HG03342 (cell line): Measurements from ENCODE around the gene NCEH1.

Experiments used
- ATAC-seq: cut with Tn5 transposase; IDR thresholded peaks from one replicate; pipeline ENCODE4 v1.9.1; 2021; ENCODE audit warnings: mild to moderate bottlenecking, moderate library complexity; ENCODE audit not compliant: unreplicated experiment

The NCEH1 gene

DNA sequence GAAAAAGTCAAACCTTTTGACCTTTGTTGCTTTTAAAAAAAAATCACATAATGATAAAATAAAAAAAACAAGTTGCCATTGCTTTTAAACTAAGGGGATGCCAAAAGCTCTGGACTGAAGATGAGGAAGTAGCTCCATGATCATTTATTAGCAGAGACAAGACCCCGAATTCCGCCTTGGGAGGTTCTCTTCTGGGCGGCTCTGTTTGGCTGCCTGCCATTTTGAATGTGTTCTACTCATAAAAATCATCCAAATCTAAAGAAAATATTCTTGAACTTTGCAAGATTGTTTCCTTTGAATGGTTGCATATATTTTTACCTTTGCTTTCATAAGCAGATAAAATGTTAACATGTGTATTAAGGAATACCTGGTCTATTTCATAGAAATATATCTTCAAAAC is 63.8 kb downstream of the NCEH1 start:
- ATAC-seq, result no peak

DNA sequence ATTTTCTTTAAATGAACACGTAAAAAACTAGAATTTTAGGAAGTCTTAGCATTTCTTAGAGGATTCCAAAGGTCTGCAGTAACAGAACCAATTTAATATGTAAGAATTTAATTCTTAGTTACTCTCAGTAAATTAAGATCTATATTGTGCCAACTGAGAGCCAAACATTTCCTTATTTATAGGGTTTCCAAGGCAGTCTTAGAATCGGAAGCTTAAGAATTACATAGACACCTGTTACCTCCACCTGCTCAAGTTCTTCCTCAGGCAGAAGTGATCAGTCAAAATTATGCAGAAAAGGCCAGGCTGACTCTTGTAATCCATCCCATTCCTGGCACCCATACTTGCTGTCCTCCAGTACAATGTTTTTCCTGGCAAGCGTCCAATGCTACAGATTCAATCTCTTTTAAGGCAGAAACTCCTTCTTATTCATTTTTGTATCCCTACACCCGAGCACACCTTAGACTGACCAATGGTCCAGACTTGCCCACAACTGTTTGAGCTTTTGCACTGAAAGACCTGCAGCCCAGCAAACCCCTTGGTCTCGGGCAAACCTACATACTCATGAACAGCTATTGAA is 64.3 kb downstream of the NCEH1 start:
- ATAC-seq, result no peak

DNA sequence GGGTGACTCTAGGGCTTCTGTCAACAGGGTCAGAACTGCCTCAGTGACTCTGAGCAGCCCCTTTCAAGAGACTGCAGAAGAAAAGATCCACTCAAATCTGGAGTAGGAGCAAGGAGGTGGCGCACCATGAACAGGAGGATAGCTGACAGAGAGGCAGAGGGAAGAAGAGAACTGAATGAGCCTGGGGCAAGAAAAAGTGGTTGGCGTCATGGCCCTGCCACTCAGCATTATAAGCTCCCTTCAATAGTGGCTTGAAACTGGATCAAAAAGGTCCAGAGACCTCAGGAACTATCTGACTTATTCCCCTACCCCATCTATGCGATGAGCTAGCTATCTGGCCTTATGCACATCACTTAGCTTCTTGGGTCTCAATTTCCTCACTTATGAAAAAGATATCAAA is 66.6 kb downstream of the NCEH1 start:
- no peak for ATAC-seq

- ATAC-seq, result no peak
These were observed 67.2 kb downstream of the NCEH1 start for GRCh38 chr3:172643506-172644179.

- ATAC-seq, result no peak
These were observed 69.6 kb downstream of the NCEH1 start for GRCh38 chr3:172641291-172641690.

- no peak for ATAC-seq
These were observed 70.1 kb downstream of the NCEH1 start for GRCh38 chr3:172640751-172641150.

DNA sequence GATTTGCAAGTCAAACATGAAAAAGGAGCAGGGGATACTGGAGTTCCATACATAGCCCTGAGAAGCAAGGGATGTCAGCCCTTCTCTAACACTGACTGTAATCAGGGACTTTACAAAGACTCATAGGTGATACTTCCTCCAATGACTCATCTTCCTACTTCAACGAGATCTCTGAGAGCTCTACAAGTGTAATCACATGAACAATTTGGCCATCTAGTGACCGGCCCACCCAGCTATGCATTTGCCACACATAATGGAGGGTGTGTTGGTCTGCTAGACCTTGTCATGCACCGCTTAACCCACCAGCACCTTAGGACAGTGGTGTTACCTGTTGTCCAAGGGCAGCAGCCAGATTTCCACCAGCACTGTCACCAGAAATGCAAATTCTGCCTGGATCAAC is 75.3 kb downstream of the NCEH1 start:
- ATAC-seq, result peak; percentile 99

DNA sequence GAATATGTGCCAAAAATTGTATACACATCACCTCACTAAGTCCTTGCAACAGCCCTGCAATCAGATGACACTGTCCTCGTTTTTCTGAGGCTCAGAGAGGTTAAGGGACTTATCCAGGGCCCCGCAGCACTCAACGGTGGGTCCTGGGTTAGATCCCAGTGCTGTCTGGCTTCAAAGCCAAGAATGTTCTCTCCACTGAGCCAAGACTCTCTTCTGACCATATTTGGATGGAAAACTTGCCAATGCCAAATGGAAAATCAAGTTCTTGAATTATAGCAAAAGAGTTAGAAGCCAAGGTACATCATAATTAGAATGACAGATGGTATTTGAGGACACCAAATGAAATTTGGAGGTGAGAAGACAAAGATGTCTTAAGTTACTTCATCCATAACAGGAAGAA is 75.9 kb downstream of the NCEH1 start:
- no peak for ATAC-seq

GRCh38 chr3:172630316-172630715 is 80.6 kb downstream of the NCEH1 start:
- no peak for ATAC-seq

DNA sequence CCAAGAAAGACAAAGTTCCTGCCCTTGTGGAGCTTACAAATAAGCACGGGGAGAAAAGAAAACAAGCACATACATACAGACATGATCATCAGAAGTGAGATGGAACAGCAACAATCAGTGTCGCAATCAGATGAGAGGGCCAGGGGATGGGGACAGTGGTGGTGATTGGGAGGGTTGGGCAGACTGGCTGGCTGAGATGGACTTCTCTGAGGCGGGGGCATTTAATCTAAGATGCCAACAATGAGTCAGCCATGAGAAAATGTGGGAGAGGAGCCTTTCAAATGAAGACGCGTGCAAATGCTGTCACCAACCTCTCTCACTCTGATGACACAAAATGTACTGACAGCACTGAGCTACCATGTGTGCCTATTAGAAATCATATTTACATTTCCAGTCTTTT is 81.4 kb downstream of the NCEH1 start:
- no peak for ATAC-seq

GRCh38 chr3:172627057-172627809 is 83.6 kb downstream of the NCEH1 start:
- ATAC-seq, result no peak

- no peak for ATAC-seq
These were observed 84.7 kb downstream of the NCEH1 start for GRCh38 chr3:172626021-172626640.

GRCh38 chr3:172625404-172625803 is 85.5 kb downstream of the NCEH1 start:
- ATAC-seq, result no peak

DNA sequence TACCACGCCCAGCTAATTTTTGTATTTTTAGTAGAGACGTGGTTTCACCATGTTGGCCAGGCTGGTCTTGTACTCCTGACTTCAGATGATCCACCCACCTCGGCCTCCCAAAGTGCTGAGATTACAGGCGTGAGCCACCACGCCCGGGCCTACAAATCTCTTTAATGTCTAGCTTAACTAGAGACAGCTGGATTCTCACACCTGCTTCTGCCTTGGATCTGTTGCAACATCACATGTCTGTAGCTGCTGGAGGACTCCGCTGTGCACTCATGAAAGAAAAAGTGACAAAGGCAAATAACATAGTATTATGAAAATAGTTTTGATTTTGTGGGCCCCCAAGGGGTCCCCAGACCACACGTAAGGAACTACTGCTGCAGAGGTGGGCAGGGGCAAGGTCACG is 85.9 kb downstream of the NCEH1 start:
- no peak for ATAC-seq

- ATAC-seq, result no peak
These were observed 87.8 kb downstream of the NCEH1 start for GRCh38 chr3:172622916-172623700.

GRCh38 chr3:172622156-172622555 is 88.7 kb downstream of the NCEH1 start:
- no peak for ATAC-seq

- ATAC-seq, result no peak
These were observed 92.9 kb downstream of the NCEH1 start for GRCh38 chr3:172617976-172618375.

DNA sequence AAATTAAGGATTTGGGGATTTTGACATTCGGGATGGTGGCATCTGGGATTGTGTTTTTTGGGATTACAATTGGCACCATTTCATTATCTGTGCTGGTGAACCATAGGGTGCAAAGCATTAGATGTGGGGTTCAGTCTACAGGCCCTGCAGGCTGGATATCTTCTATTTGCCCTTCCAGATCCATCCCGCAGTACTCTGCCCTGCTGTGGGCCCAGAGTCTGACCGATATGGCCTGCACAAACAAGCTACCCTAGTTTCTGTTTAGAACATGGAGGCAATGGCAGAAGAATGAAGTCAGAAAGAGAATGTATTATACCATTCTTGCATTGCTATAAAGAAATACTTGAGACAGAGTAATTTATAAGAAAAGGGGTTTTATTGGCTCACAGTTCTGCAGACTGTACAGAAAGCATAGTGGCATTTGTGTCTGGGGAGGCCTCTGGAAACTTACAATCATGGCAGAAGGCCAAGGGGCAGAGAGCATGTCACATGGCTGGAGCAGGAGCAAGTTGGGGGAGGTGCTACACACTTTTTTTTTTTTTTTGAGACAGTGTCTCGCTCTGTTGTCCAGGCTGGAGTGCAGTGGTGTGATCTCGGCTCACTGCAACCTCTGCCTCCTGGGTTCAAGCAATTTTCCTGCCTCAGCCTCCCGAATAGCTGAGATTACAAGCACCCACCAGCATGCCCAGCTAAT is 93.7 kb downstream of the NCEH1 start:
- no peak for ATAC-seq

GRCh38 chr3:172616031-172616461 is 94.8 kb downstream of the NCEH1 start:
- peak; percentile 48 for ATAC-seq

GRCh38 chr3:172615296-172615695 is 95.6 kb downstream of the NCEH1 start:
- no peak for ATAC-seq
